GM12873 (cell line): ENCODE measurements around the gene UGT3A2.

Experiments used
- CTCF ChIP-seq: IDR thresholded peaks from 2 replicates; pipeline ENCODE4 v1.5.1; 2012; ENCODE audit warnings: low read depth, mild to moderate bottlenecking, moderate library complexity, low read length, control low read depth; ENCODE audit not compliant: insufficient read depth; ENCODE audit errors: missing control alignments

The UGT3A2 gene

DNA sequence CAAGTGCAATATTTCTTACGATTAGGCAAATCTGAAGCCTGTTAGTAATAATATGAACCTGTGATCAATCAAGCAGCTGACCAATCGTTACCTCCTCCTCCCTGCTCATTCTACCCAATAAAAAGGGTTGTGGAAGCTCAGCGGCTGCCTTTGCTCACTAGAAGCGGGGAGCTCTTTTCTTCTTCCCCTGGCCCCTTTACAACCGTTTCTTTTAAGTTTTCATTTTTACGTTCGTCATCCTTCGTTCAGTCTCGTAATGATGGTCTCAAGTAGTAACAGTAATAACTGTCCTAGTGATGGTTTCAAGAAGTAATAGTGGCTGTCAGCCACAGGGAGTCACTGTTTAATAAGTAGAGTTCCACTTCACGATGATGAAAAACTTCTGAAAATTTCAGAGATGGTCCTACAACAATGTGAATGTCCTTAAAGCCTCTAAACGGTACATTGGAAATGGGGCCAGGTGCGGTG lies 6.2 kb downstream of the UGT3A2 start:
- peak; percentile 21 for TF ChIP-seq CTCF

DNA sequence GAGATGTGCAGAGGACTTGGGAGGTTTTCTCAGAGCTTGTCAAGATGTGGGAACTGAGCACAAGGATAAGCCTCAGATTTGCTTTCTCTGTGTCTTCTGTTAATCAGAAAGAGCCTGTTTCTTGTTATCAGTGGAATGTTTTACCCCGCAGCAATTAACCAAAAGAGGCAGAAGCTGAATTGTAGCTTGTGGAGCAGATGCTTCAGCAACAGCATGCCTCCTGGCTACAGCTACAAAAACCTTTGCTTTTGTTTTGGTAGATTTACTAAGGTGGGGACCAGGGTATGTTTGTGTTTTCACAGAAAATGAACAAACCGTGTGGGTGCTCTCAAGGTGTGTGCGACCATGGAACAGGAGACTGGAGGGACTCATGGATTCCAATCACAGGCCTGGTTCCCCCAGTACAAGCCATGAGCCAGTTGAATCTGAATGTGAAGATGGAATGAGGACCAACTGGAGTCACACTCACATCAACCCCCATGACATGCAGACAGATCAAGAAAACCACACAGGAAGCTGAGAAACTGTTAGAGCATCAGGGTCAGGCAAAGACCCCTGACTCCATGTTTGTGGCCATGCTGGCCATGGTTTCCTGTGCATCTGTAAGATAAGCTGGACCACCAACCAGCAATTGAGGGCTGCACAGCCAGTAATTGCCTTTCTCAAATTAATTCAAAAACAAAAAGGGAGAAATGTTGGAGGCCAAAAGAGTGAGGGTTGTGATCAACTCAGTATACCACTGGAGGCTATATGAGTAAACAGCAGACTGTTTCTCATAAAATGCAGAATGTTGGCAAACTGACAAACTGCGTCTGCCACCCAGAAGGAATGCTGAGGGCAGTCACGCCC lies 6.9 kb downstream of the UGT3A2 start:
- TF ChIP-seq CTCF, result no peak

DNA sequence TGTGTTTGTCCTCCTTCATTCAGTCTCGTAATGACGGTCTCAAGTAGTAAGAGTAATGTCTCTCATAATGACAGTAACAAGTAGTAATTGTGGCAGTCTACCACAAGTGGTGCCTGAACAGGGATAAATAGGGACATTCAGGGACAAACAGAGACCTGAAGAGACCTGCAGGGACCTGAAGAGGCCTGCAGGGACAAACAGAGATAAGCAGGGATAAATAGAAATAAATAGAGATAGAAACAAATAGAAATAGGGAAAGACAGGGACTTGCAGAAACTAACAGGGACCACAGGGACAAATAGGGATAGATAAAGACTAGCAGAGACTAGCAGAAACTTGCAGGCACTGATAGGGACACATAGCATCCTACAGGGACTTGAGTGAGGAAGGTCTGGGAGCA lies 7.9 kb downstream of the UGT3A2 start:
- no peak for TF ChIP-seq CTCF

DNA sequence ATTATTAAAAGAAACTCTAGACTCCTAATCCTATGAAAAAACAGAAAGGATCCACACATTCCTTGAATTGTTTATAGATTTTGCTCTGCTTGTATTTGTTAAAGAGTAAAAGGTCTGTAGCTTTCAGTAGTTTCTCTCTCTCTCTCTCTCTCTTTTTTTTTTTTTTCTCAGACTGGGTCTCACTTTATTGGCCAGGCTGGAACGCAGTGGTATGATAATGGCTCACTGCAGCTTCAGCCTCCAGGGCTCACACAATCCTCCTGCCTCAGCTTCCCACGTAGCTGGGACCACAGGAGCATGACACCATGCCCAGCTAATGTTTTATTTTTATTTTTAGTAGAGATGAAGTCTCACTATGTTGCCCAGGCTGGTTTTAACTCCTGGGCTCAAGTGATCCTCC lies 9.3 kb downstream of the UGT3A2 start:
- TF ChIP-seq CTCF, result no peak

GRCh38 chr5:36056422-36056821 lies 10.3 kb downstream of the UGT3A2 start:
- no peak for TF ChIP-seq CTCF

DNA sequence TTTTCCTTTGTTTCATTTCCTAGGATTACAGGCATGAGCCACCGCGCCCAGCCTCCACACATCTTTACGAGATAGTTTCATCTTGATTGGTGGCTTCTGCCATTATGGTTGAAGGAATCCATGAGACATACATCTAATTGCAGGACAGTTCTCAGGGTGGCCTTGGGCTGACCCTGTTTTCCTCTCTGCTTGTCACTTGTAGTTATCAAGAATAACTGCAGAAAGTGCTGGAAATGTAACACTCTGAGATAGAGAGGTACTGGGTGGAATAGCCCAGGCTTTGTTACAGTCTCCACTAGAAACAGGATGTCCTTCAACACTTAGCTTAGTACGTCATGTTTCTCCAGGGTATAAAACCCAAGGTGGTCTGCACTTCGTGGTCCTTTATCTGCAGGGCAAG lies 10.7 kb downstream of the UGT3A2 start:
- TF ChIP-seq CTCF, result no peak

GRCh38 chr5:36054647-36055046 lies 12.0 kb downstream of the UGT3A2 start:
- no peak for TF ChIP-seq CTCF
